ENCODE data around the gene IL19. TPM values are rescaled to one million over a fixed set of nuclear protein-coding genes. Genes with fewer than 3 reads are reported as not detected.
"Not testable (repeated sequence)": the region's sequence is repeated elsewhere in the genome, so short reads cannot be mapped to it uniquely, and the experiment has no call there.

IL19 gene
- total RNA-seq, 1 donor from 2014 or later, result not detected

- H3K36me3 Mint-ChIP-seq, result no peaks in the 10 kb centered on the region
- H3K27me3 Mint-ChIP-seq (ENCODE audit: insufficient read depth, low read depth), result peaks cover 5% of the 10 kb centered on the region
- H3K4me3 Mint-ChIP-seq, result no peak overlapping the region
- Histone ChIP-seq H3K4me2 (no peak overlapping the region), H3K4me3 (no peak overlapping the region), H3K27me3 (no peaks in the 10 kb centered on the region), H3K9ac (no peak overlapping the region), H3K27ac (no peak overlapping the region), H2AFZ (replicated peaks) (no peak overlapping the region), H3F3A (ENCODE audit: low read depth) (no peaks in the 10 kb centered on the region), H3K79me2 (ENCODE audit: low read depth) (no peaks in the 10 kb centered on the region), H3K9me3 (ENCODE audit: low read depth) (no peaks in the 10 kb centered on the region), H3K4me1 (no peaks in the 10 kb centered on the region), H4K20me1 (ENCODE audit: low read depth) (no peaks in the 10 kb centered on the region), H3K36me3 (no peaks in the 10 kb centered on the region)
- TF ChIP-seq CTCF (IDR thresholded peaks at IDR 0.05) (no peak), EZH2 (IDR thresholded peaks at IDR 0.05) (no peak), EZH2phosphoT487 (IDR thresholded peaks at IDR 0.05) (no peak)
- H3K9me3 Mint-ChIP-seq, result peaks cover 2% of the 10 kb centered on the region
- no peak overlapping the region for H3K27ac Mint-ChIP-seq
- no peaks in the 10 kb centered on the region for H3K4me1 Mint-ChIP-seq
- no peak for DNase-seq (ENCODE audit: low spot score)
Observed at GRCh38 chr1:206760590-206760989, 10.0 kb upstream of the IL19 start.

GRCh38 chr1:206761159-206761768 is 9.3 kb upstream of the IL19 start:
- no peak overlapping the region for H3K4me3 Mint-ChIP-seq
- TF ChIP-seq CTCF (IDR thresholded peaks at IDR 0.05) (peak; percentile 32), EZH2phosphoT487 (IDR thresholded peaks at IDR 0.05) (no peak), EZH2 (IDR thresholded peaks at IDR 0.05) (no peak)
- H3K9me3 ChIP-seq (ENCODE audit: low read depth), result no peaks in the 10 kb centered on the region
- H3K36me3 ChIP-seq, result no peaks in the 10 kb centered on the region
- H3K4me1 Mint-ChIP-seq, result peaks cover 3% of the 10 kb centered on the region
- peaks cover 5% of the 10 kb centered on the region for H3K27me3 Mint-ChIP-seq (ENCODE audit: insufficient read depth, low read depth)
- H2AFZ ChIP-seq (replicated peaks), result no peak overlapping the region
- H3K79me2 ChIP-seq (ENCODE audit: low read depth), result no peaks in the 10 kb centered on the region
- H3K27ac ChIP-seq, result no peak overlapping the region
- peaks cover 2% of the 10 kb centered on the region for H3K9me3 Mint-ChIP-seq
- H3K4me3 ChIP-seq, result no peak overlapping the region
- H3K4me1 ChIP-seq, result no peaks in the 10 kb centered on the region
- H3F3A ChIP-seq (ENCODE audit: low read depth), result no peaks in the 10 kb centered on the region
- no peaks in the 10 kb centered on the region for H4K20me1 ChIP-seq (ENCODE audit: low read depth)
- no peaks in the 10 kb centered on the region for H3K27me3 ChIP-seq
- no peak overlapping the region for H3K4me2 ChIP-seq
- peak; percentile 27 for DNase-seq (ENCODE audit: low spot score)
- no peak overlapping the region for H3K9ac ChIP-seq
- no peaks in the 10 kb centered on the region for H3K36me3 Mint-ChIP-seq
- H3K27ac Mint-ChIP-seq, result no peak overlapping the region

GRCh38 chr1:206762741-206763364 is 7.7 kb upstream of the IL19 start:
- H3K27ac Mint-ChIP-seq; H3K9me3 Mint-ChIP-seq; H3K27ac ChIP-seq; H3K36me3 Mint-ChIP-seq; H2AFZ ChIP-seq (replicated peaks); H3K9me3 ChIP-seq (ENCODE audit: low read depth); H3K4me2 ChIP-seq; H4K20me1 ChIP-seq (ENCODE audit: low read depth); H3F3A ChIP-seq (ENCODE audit: low read depth); H3K4me3 Mint-ChIP-seq; H3K27me3 Mint-ChIP-seq (ENCODE audit: insufficient read depth, low read depth); H3K36me3 ChIP-seq; H3K27me3 ChIP-seq; H3K79me2 ChIP-seq (ENCODE audit: low read depth); H3K4me1 ChIP-seq; DNase-seq (ENCODE audit: low spot score); H3K4me3 ChIP-seq; H3K4me1 Mint-ChIP-seq; H3K9ac ChIP-seq: not testable (repeated sequence)

- H3F3A ChIP-seq (ENCODE audit: low read depth); H3K4me3 ChIP-seq; H3K27me3 ChIP-seq; H3K36me3 ChIP-seq; H4K20me1 ChIP-seq (ENCODE audit: low read depth); H3K27me3 Mint-ChIP-seq (ENCODE audit: insufficient read depth, low read depth); H3K27ac Mint-ChIP-seq; H3K9ac ChIP-seq; H3K79me2 ChIP-seq (ENCODE audit: low read depth); H3K9me3 Mint-ChIP-seq; DNase-seq (ENCODE audit: low spot score); H3K4me3 Mint-ChIP-seq; H3K4me1 ChIP-seq; H3K4me2 ChIP-seq; H2AFZ ChIP-seq (replicated peaks); H3K36me3 Mint-ChIP-seq; H3K9me3 ChIP-seq (ENCODE audit: low read depth); H3K27ac ChIP-seq: not testable (repeated sequence)
- peaks cover 17% of the 10 kb centered on the region for H3K4me1 Mint-ChIP-seq
Observed at GRCh38 chr1:206765771-206766170, 4.8 kb upstream of the IL19 start.
